UCSD-AML1 (cell line): ENCODE data around the gene TPM1.
"Not testable (repeated sequence)": the region's sequence is repeated elsewhere in the genome, so short reads cannot be mapped to it uniquely, and the experiment has no call there.

Source experiments
- DNase-seq: peaks from one replicate; lab custom pipeline; 2025; ENCODE audit not compliant: unreplicated experiment; lab: John Stamatoyannopoulos, UW

The TPM1 gene

DNA sequence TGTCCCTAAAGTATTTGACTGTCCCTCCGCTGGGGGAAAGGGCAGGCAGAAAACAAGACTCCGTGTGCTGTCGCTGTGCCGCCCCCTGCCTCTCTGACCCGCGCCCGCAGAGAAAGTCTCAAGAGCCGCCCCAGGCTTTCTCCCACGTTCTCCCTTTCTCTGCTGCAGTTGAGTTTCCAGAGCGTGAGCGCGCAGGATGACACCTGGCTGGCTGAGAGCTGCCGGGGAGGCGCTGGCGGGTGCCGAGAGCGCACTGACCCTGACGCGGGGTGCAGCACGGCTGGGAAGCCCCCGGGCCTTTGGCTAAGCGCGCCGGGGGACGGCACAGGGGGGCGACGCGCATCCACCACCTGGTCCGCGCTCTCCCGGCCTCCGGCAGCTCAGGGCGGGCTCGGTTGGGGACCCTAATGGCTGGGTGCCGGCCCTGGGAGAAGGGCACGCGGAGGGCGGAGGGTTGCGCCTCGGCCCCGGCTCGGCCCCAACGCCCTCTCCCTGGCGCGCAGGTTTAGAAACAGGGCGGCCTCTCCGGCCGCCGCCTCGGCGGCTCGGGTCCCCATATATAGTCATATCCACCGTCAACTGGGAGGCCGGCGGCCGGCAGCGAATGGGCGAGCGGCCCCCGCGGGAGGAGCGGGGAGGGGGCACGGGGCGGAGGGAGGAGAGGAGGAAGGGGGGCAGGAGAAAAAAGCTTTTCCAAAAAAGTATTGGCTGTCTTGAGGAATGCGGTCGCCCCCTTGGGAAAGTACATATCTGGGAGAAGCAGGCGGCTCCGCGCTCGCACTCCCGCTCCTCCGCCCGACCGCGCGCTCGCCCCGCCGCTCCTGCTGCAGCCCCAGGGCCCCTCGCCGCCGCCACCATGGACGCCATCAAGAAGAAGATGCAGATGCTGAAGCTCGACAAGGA lies at the start of gene TPM1:
Gene TPM1, plus strand, starts transcription at position 774 of the 903 bp plus-strand sequence. Its CDS starts 83 bp downstream, at position 857.
- DNase-seq = no peak

- DNase-seq = no peak
These were observed 49.5 kb upstream of the TPM1 start for GRCh38 chr15:62993066-62993465.

DNA sequence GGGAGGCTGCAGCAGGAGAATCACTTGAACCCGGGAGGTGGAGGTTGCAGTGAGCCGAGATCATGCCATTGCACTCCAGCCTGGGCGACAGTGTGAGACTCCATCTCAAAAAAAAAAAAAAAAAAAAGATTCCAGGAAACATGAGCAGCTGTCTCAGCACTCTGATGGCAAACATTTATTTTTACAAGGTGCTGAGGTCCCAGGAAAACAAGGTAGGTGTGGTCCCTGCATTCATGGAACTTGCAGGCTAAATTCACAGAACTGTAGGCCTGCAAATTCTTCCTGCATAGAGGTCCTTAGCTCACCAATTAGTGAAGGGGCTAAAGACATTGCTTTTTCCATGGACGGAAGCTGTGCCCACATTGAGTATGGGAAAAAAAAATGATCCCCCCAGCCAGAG lies 48.9 kb upstream of the TPM1 start:
- DNase-seq = not testable (repeated sequence)

DNA sequence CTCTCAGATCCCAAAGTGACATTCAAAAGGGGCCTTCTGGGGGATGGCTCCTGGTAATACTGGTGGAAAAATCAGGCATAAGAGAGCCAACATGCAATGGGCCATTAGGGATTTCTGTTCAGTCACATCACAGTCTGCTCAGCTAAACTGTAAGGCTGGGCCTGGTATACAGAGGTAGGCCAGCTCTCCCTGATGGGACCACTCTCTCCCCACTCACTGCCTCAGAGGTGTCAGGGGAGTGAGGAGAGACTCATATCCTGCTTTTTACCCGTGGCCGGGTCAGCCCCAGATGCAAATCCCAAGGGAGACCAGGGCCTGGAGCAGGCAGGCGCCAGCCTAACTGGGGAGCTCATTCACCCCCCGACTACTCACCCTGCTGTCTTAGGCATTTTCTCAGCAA lies 48.1 kb upstream of the TPM1 start:
- no peak for DNase-seq

GRCh38 chr15:62994975-62995681 lies 47.4 kb upstream of the TPM1 start:
- no peak for DNase-seq

- no peak for DNase-seq
These were observed 45.1 kb upstream of the TPM1 start for GRCh38 chr15:62997441-62997840.

GRCh38 chr15:62998262-62998890 lies 44.2 kb upstream of the TPM1 start:
- DNase-seq = no peak

DNA sequence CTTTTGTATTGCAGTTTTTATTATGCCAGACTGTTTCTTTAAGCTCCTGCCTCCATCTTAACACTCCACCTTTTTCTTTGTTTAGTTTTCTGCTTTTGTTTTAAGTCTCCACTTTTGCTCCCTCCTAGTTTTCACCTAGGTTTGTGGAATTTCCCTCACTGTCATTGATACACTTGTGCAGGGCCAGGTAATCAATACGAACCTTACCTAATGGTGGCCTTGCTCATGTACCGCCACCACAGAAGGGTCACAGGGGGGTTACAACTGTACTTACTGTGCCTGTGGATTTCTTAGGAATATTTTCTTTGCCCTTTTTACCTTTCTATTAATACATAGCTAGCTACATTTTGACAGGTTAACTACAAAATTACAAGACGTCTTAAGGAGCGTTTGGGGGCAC lies 43.4 kb upstream of the TPM1 start:
- no peak for DNase-seq

DNA sequence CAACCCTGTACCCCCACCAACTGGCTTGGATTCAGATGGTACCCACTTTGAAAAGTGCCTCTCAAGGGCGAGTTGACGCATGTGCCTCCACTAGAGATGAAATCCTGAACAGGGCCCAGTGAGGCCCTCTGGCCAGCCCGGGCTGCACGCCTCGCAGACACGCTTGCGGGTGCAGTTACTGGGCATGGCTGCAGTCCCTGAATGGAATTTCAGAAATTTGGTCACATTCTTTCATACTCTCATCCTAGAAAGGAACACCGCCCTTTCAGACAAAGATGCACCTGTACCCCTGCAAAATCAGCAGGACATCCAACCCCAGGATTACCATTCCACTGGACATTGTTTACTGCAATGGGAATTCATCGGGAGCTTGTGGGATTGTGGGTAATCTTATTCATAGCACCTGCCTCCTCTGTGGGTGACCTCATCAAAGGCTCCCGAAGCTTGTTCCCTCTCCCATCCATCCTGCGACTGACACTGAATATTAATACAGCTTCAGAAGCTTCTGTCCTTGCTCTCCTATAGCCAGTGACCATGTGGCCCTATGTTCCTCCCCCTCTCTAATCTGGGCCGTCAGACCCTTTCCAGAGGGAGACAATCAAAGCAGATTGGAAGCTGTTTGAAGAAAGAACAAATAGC lies 42.5 kb upstream of the TPM1 start:
- DNase-seq = no peak

DNA sequence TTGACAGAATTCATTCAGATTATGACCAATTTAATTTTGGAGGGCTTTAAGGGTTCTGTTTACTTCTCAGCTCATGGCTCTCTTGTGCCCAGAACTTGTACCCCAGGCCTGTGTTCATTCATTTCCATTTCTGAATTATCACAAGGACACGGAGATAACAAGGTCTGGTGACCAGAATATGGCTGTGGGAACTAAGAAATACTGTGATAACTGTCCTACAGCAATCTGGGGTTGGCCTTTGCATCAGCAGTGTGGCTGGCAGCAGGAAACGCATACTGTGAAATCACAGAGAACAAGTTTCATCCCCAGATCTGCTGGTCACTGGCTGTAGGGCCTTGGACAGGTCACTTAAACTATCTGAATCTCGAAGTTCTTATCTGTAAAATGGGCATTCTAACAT lies 41.8 kb upstream of the TPM1 start:
- no peak for DNase-seq

GRCh38 chr15:63004211-63004610 lies 38.3 kb upstream of the TPM1 start:
- no peak for DNase-seq

GRCh38 chr15:63006032-63006878 lies 36.3 kb upstream of the TPM1 start:
- DNase-seq = no peak

- DNase-seq = no peak
These were observed 34.1 kb upstream of the TPM1 start for GRCh38 chr15:63008333-63009049.

GRCh38 chr15:63010386-63010785 lies 32.2 kb upstream of the TPM1 start:
- no peak for DNase-seq

DNA sequence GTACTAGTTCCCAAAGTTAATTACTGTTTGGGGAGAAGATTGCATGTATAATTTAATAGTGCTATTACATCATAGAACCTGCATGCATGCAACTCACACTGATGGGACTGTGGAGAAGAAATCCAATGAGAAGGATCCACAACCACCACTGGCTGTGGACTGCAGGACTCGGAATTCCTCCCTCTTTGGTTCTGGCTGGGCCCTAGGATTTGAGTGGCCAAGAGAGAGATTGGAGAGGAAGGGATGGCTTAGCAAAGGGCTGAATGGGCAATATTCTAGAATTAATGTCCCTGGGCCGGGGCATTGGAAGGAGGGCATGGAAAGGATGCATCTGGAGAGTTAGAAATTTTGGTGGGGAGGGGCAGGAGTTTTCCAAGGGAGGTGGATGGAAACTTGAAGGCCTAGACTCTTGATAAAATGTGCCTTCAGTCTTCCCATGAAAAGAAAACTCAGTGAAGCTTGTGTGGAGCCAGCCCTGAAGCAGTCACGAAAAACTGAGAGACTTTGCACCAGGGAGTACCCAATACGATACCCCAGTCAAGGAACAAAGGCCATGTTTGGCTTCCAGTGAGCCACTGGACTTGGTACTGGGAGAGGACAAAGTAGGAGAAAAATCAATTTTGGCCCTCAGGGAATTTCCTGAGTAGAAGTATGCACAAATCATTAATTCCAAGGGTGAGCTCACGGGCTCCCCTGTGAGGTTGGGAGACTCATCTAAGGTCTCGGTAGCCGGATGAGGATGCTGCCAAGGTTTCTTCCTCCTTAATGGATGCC lies 31.4 kb upstream of the TPM1 start:
- no peak for DNase-seq

GRCh38 chr15:63012444-63012843 lies 30.1 kb upstream of the TPM1 start:
- DNase-seq = no peak

DNA sequence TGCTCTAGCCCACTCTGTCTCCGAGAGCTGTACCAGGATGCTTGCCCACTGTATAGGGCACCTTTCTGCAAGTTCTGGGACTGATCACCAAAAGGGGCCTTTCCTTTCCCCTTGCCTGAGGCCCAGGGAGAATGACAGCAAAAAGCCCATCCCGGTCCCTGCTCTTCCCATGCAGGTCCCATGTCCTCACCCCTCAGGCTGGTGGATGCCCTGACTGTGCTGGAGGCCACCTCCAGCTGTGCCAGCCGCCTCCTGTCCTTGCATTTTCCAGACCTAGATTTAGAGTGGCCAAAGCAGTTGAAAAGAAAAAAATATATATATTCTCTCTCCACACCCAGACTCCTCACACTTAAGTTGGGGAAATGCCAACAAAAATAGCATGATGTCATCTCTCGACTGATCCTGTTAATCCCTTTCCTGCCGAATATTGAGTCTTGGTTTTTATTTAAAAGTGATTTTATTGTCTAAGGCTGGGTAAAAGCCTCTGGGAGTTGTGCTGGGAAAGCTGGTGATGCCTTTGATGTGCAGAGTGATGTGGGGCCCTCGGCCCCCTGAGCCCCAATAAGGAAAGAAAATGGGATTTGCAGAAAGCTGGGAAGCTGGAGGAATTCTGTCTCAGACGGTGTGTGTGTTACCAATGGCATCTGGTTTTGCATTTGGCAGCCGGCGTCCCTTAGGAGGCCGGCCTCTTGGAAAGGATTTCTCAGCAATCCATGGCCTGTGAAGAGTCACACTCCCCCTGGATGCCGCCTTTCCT lies 29.3 kb upstream of the TPM1 start:
- DNase-seq = no peak

DNA sequence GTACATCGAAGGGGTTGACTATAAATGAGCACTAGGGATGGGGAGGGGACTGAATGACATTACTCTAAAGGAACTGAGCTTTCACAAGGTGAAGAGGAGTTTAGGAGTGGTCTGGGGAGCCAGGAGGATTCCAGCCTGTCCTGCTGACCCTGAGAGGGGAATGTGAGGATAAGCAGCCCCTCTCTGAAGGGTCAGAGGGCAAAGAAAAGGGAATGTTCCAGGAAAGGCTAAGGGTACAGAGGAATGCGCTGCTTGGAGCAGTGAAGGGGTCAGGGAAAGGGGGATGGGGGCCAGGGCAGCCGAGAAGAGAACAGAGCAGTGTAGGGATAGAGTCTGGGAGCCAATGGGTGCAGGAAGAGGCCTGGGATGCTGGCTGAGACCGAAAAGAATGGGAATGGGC lies 28.0 kb upstream of the TPM1 start:
- DNase-seq = no peak
